Activated CD8-positive, alpha-beta T cell treated with anti-CD3 and anti-CD28 coated beads for 36 hours (primary cell): ENCODE data around the gene ZNF580. TPM values are rescaled to one million over a fixed set of nuclear protein-coding genes. Genes with fewer than 3 reads are reported as not detected.

Source experiments
- ATAC-seq: fragments of 200-7000 bp; cut with Tn5 transposase; one replicate; pipeline ENCODE4 v1.10.0; 2021; ENCODE audit warnings: mild to moderate bottlenecking, moderate library complexity
- CTCF ChIA-PET: fragments of 350-600 bp; sonication (Branson Sonifier 250); formaldehyde crosslinking; loops from one replicate; lab custom pipeline; 2021; ENCODE audit warnings: antibody characterized with exemption; lab: Charles Lee
- POLR2A ChIA-PET: fragments of 350-600 bp; sonication (Branson Sonifier 250); formaldehyde crosslinking; loops from one replicate; lab custom pipeline; 2021; ENCODE audit warnings: antibody characterized with exemption; lab: Charles Lee
- DNase-seq: peaks from one replicate; pipeline ENCODE4 v3.0.0-alpha.2; 2020
- H3K27ac Mint-ChIP-seq: one replicate; pipeline ENCODE4 v1.8.0; 2021; ENCODE audit warnings: mild to moderate bottlenecking, mixed read lengths
- H3K27me3 Mint-ChIP-seq: one replicate; pipeline ENCODE4 v1.8.0; 2021; ENCODE audit warnings: mixed read lengths
- H3K36me3 Mint-ChIP-seq: one replicate; pipeline ENCODE4 v1.8.0; 2021; ENCODE audit warnings: low read depth, mixed read lengths
- H3K4me1 Mint-ChIP-seq: one replicate; pipeline ENCODE4 v1.8.0; 2021; ENCODE audit warnings: low read depth, mixed read lengths
- H3K4me3 Mint-ChIP-seq: one replicate; pipeline ENCODE4 v1.8.0; 2021; ENCODE audit warnings: mild to moderate bottlenecking, moderate library complexity, mixed read lengths
- H3K9me3 Mint-ChIP-seq: one replicate; pipeline ENCODE4 v1.8.0; 2021; ENCODE audit warnings: mixed read lengths
- intact Hi-C: fragments of 100-400 bp; cut with micrococcal nuclease; formaldehyde crosslinking; loops from one replicate; pipeline ENCODE4 v1.10.0; 2022
- total RNA-seq, 2 experiments: library from RNA; stranded (reverse); gene quantifications; one replicate each; pipeline ENCODE4 v1.2.3, GENCODE V29; 2021
- TF ChIP-seq, protein P1 (sequence below): fragments of 200-600 bp; IDR thresholded peaks from one replicate; pipeline ENCODE4 v1.8.0; 2022; ENCODE audit warnings: antibody characterized with exemption, mild to moderate bottlenecking

The ZNF580 gene
- total RNA-seq, 2 experiments from 2014 or later, result 24.8 to 26.2 TPM

DNA sequence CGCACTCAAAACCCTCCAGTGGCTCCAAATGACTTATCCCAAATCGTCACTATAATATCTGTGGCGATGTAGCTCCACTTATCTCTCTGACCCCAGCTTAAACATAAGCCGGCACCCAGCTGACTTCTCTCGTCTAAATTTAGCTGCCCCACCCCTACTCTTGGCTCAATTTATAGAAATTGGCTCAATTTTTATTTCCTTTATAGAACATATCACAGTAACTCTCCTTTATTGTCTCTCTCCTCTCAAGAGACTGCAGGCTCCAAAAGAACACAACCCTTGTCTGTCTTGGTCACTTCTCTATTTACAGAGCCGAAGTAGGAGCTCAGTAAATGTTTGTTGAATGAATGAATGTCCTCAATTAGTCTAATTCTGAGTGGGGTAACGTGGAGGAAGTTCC is 17.2 kb upstream of the ZNF580 start:
- H3K9me3 Mint-ChIP-seq, result no peaks in the 10 kb centered on the region
- peak overlapping the region; percentile 82 for H3K4me3 Mint-ChIP-seq
- no peak overlapping the region for H3K27ac Mint-ChIP-seq

DNA sequence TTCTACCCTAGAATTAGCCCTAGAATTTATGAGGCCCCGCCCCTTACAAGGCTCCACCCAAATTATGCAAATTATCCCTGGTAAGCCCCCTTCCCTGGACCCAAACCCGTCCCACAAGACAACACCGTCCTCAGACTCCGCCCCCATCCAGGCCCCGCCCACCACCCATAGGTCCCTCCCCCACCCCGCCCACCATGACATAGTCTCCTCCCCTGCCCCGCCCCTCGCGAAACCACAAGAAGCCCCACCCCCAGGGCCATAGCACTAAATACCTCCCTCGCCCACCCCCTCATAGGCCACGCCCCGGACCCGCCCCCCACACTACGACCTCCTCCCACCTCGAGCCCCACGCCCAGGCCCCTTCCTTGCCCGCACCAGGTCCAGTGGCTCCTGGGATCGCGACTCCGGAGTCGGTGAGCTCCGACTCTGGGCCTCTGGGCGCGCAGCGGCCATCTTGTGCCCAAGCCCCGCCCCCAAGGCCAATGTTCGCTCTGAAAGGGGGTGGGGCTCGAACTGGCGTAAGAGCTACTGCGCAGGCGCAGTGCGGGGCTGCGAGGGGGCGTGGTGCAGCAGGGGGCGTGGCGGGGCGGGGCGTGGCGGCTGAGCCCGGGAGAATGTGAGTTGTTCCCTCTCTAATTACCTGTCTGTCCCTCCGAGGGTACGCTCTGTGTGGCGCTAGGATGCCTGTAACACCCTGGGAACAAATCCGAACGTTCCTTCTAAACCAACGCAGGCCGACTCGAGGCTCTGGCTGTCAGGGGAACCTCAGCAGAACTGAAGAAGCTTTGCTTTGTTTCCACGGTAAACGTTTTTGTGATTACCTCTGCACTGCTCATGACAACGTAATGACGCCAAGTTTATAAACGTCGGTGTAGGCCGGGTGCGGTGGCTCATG is 16.4 kb upstream of the ZNF580 start, which contains the start of gene ZNF784:
Gene ZNF784 (minus strand): TSS at position 458 of the 895 bp plus-strand sequence. CDS start 5 bp downstream, at position 453.
- Mint-ChIP-seq H3K36me3 (peaks cover 15% of the 10 kb centered on the region), H3K27ac (peak within 1 kb of the TSS; percentile 97), H3K4me3 (peak within 1 kb of the TSS; percentile 82), H3K4me1 (peaks cover 51% of the 10 kb centered on the region), H3K9me3 (no peaks in the 10 kb centered on the region), H3K27me3 (peaks cover 6% of the 10 kb centered on the region)
- ATAC-seq (peak; percentile 79), DNase-seq (peak; percentile 93)
- intact Hi-C loops, result loop anchor here (5.0 kb wide), 1 partner anchor 107 kb away; no protein-coding TSS in a partner anchor
- TF ChIP-seq, protein P1, sequence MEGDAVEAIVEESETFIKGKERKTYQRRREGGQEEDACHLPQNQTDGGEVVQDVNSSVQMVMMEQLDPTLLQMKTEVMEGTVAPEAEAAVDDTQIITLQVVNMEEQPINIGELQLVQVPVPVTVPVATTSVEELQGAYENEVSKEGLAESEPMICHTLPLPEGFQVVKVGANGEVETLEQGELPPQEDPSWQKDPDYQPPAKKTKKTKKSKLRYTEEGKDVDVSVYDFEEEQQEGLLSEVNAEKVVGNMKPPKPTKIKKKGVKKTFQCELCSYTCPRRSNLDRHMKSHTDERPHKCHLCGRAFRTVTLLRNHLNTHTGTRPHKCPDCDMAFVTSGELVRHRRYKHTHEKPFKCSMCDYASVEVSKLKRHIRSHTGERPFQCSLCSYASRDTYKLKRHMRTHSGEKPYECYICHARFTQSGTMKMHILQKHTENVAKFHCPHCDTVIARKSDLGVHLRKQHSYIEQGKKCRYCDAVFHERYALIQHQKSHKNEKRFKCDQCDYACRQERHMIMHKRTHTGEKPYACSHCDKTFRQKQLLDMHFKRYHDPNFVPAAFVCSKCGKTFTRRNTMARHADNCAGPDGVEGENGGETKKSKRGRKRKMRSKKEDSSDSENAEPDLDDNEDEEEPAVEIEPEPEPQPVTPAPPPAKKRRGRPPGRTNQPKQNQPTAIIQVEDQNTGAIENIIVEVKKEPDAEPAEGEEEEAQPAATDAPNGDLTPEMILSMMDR, result no peak
- POLR2A ChIA-PET, result interaction anchor here (0.8 to 2.0 kb wide), 6 partner anchors 14 to 33 kb away, joined by 3 to 8 read pairs (median 6); partner anchors contain the start of genes CCDC106, FIZ1 and ZNF865
- CTCF ChIA-PET, result interaction anchor here (0.6 to 3.3 kb wide), 8 partner anchors 9 to 121 kb away, joined by 3 to 20 read pairs (median 6); partner anchors contain the start of gene ZNF865

More for the DNA sequence above, 17.2 kb upstream of the ZNF580 start:
- Mint-ChIP-seq H3K27me3 (peaks cover 6% of the 10 kb centered on the region), H3K4me1 (peaks cover 55% of the 10 kb centered on the region), H3K36me3 (peaks cover 18% of the 10 kb centered on the region)
- DNase-seq (no peak), ATAC-seq (no peak)
- intact Hi-C loops, result no loop called here
- CTCF ChIA-PET, result interaction anchor here (1.6 to 3.1 kb wide), 3 partner anchors 10 to 120 kb away, joined by 9 to 20 read pairs (median 11); partner anchors contain the start of gene ZNF865
- TF ChIP-seq, protein P1, result no peak
- POLR2A ChIA-PET, result interaction anchor here (1.2 to 2.0 kb wide), 3 partner anchors 17 to 43 kb away, joined by 3 to 7 read pairs (median 7); partner anchors contain the start of genes FIZ1, ZNF579 and ZNF865

DNA sequence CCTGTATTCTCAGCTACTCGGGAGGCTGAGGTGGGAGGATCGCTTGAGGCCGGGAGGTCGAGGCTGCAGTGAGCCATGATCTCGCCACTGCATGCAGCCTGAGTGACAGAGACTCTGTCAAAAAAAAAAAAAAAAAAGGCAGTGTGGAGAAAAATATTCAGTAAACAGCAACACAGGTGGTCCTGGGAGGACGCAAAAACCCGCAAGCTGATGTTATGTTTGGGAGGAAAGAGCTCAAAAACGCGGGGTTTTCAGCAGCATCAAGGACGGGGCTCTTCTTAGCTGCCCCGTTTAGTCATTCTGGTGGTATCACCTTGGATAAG is 15.8 kb upstream of the ZNF580 start:
- TF ChIP-seq, protein P1, result no peak
- no peaks in the 10 kb centered on the region for H3K9me3 Mint-ChIP-seq
- CTCF ChIA-PET, result interaction anchor here (0.9 to 3.3 kb wide), 6 partner anchors 8 to 121 kb away, joined by 3 to 20 read pairs (median 6); partner anchors contain the start of gene ZNF865
- H3K4me1 Mint-ChIP-seq, result peaks cover 47% of the 10 kb centered on the region
- peaks cover 6% of the 10 kb centered on the region for H3K27me3 Mint-ChIP-seq
- H3K4me3 Mint-ChIP-seq, result peak overlapping the region; percentile 82
- ATAC-seq, result no peak
- no peak for DNase-seq
- peak overlapping the region; percentile 24 for H3K27ac Mint-ChIP-seq
- intact Hi-C loops, result loop anchor here (5.0 kb wide), 1 partner anchor 108 kb away; no protein-coding TSS in a partner anchor
- POLR2A ChIA-PET, result interaction anchor here (0.8 to 2.0 kb wide), 8 partner anchors 13 to 32 kb away, joined by 3 to 8 read pairs (median 4); partner anchors contain the start of genes CCDC106, FIZ1 and ZNF865
- peaks cover 11% of the 10 kb centered on the region for H3K36me3 Mint-ChIP-seq

DNA sequence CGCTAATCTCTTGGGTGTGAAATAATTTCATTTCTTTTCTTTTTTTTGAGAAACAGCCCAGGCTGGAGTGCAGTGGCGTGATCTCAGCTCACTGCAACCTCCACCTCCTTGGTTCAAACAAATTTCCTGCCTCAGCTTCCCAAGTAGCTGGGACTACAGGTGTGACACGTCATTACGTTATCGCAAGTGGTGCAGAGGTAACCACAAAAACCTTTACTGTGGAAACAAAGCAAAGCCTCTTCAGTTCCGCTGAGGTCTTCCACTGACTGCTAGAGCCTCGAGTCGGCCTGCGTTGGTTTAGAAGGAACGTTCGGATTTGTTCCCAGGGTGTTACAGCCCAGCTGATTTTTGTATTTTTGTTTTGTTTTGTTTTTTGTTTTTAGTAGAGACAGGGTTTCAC is 14.5 kb upstream of the ZNF580 start:
- H3K9me3 Mint-ChIP-seq, result no peaks in the 10 kb centered on the region
- peak overlapping the region; percentile 69 for H3K27ac Mint-ChIP-seq
- intact Hi-C loops, result loop anchor here (5.0 kb wide), 1 partner anchor 109 kb away; no protein-coding TSS in a partner anchor
- TF ChIP-seq, protein P1, result no peak
- ATAC-seq (peak; percentile 16), DNase-seq (peak; percentile 70)
- H3K36me3 Mint-ChIP-seq, result no peaks in the 10 kb centered on the region
- H3K4me1 Mint-ChIP-seq, result peaks cover 34% of the 10 kb centered on the region
- H3K27me3 Mint-ChIP-seq, result peaks cover 6% of the 10 kb centered on the region
- ChIA-PET POLR2A (interaction anchor here (0.9 to 1.4 kb wide), 5 partner anchors 13 to 112 kb away, joined by 3 to 5 read pairs (median 4); no protein-coding TSS in a partner anchor), CTCF (interaction anchor here (0.8 to 3.3 kb wide), 14 partner anchors 10 to 324 kb away, joined by 3 to 18 read pairs (median 4); partner anchors contain the start of genes FIZ1, U2AF2 and ZNF865)
- H3K4me3 Mint-ChIP-seq, result peak overlapping the region; percentile 52
